ENCODE measurements around the gene IPO13.

The IPO13 gene

DNA sequence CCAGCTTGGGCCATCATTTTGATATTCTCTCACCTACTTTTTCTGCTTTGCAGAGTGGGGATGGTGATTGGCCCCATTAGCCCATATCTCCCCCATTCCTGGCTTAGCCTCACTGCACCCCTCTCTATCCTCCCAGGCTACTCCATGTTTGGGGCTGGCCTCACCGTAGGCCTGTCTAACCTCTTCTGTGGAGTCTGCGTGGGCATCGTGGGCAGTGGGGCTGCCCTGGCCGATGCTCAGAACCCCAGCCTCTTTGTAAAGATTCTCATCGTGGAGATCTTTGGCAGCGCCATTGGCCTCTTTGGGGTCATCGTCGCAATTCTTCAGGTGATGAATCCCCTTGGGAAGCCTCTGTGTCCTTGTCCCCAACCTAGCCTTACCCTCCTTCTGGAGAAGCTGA, 30.1 kb downstream of the IPO13 start:
- DNase-seq (ENCODE audit: low read depth): no peak
- H3K4me3 ChIP-seq (ENCODE audit: control insufficient read depth, low read depth, low read length): no peak overlapping the region
- TF ChIP-seq CTCF (IDR thresholded peaks at IDR 0.05; ENCODE audit: control insufficient read depth, insufficient read depth, low read depth, low read length, missing control alignments): no peak

- TF ChIP-seq CTCF (IDR thresholded peaks at IDR 0.05; ENCODE audit: control insufficient read depth, insufficient read depth, low read depth, low read length, missing control alignments): no peak
- DNase-seq (ENCODE audit: low read depth): no peak
- H3K4me3 ChIP-seq (ENCODE audit: control insufficient read depth, low read depth, low read length): no peak overlapping the region
Observed at GRCh38 chr1:43977376-43978263, 30.9 kb downstream of the IPO13 start.

DNA sequence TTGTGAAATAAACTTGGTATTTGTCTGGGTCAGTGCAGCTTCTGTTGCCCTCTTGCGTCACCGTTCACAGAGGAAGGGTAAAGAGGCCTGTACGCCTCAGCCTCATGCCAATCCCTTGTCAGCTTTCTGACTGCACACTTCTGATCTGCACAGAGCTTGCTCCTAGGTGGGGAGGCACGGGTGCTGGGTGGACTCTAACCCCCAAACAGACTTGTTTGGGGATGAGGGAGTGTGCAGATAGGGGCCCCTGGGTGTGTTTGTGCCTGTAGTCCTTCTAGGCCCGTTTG, 31.5 kb downstream of the IPO13 start:
- no peak for TF ChIP-seq CTCF (IDR thresholded peaks at IDR 0.05; ENCODE audit: control insufficient read depth, insufficient read depth, low read depth, low read length, missing control alignments)
- peak overlapping the region; percentile 68 for H3K4me3 ChIP-seq (ENCODE audit: control insufficient read depth, low read depth, low read length)
- DNase-seq (ENCODE audit: low read depth): no peak

- DNase-seq (ENCODE audit: low read depth): no peak
- TF ChIP-seq CTCF (IDR thresholded peaks at IDR 0.05; ENCODE audit: control insufficient read depth, insufficient read depth, low read depth, low read length, missing control alignments): no peak
- peak within 1 kb of the TSS; percentile 68 for H3K4me3 ChIP-seq (ENCODE audit: control insufficient read depth, low read depth, low read length)
Observed at GRCh38 chr1:43978551-43979260, 32.0 kb downstream of the IPO13 start, which contains the start of gene B4GALT2. Gene B4GALT2 (plus strand): TSS chr1:43979210. CDS start chr1:43981161, 1,951 bp downstream.

DNA sequence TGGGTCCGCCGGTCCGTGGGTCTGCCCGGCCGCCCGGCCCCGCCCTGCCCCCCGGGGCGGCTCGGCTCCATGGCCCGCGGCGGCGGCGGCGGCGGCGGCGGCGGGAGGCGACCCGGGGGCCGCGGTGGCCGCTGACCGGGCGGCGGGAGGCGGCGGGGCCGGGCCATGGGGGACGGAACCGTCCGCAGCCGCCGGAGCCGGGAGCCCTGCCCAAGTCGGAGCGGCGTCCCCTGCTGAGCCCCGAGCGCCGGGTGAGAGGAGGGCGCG, 32.4 kb downstream of the IPO13 start:
- no peak for TF ChIP-seq CTCF (IDR thresholded peaks at IDR 0.05; ENCODE audit: control insufficient read depth, insufficient read depth, low read depth, low read length, missing control alignments)
- H3K4me3 ChIP-seq (ENCODE audit: control insufficient read depth, low read depth, low read length): peak overlapping the region; percentile 49
- DNase-seq (ENCODE audit: low read depth): no peak

GRCh38 chr1:43979528-43980254, 32.9 kb downstream of the IPO13 start:
- H3K4me3 ChIP-seq (ENCODE audit: control insufficient read depth, low read depth, low read length): peak overlapping the region; percentile 49
- no peak for DNase-seq (ENCODE audit: low read depth)
- TF ChIP-seq CTCF (IDR thresholded peaks at IDR 0.05; ENCODE audit: control insufficient read depth, insufficient read depth, low read depth, low read length, missing control alignments): no peak
